Inferior parietal cortex (tissue), 1 donor: Measurements from ENCODE around the gene SACM1L.
A peak's percentile ranks its signal among the peaks of the same experiment; 100 is the strongest.

ENCODE experiments used
- DNase-seq: peaks from one replicate; pipeline ENCODE4 v3.0.0-alpha.2; 2016; ENCODE audit errors: extremely low spot score

SACM1L gene

GRCh38 chr3:45688882-45689786 is at the start of gene SACM1L:
TSS of gene SACM1L (plus strand) at chr3:45689396. CDS start at chr3:45689466, 70 bp downstream.
- DNase-seq: peak; percentile 99

GRCh38 chr3:45640091-45640507 is 49.1 kb upstream of the SACM1L start:
- DNase-seq: no peak

GRCh38 chr3:45640724-45641361 is 48.4 kb upstream of the SACM1L start:
- no peak for DNase-seq

GRCh38 chr3:45641756-45642155 is 47.4 kb upstream of the SACM1L start:
- DNase-seq: no peak

GRCh38 chr3:45642731-45643152 is 46.5 kb upstream of the SACM1L start:
- DNase-seq: no peak

GRCh38 chr3:45644063-45644790 is 45.0 kb upstream of the SACM1L start:
- DNase-seq: no peak

- no peak for DNase-seq
Measured at GRCh38 chr3:45644791-45645201, 44.4 kb upstream of the SACM1L start.

- DNase-seq: no peak
Measured at GRCh38 chr3:45646051-45646585, 43.1 kb upstream of the SACM1L start.

- no peak for DNase-seq
Measured at GRCh38 chr3:45647148-45647619, 42.0 kb upstream of the SACM1L start.

- no peak for DNase-seq
Measured at GRCh38 chr3:45653205-45653604, 36.0 kb upstream of the SACM1L start.

- no peak for DNase-seq
Measured at GRCh38 chr3:45654397-45654944, 34.7 kb upstream of the SACM1L start.

GRCh38 chr3:45655906-45656305 is 33.3 kb upstream of the SACM1L start:
- no peak for DNase-seq

- DNase-seq: peak; percentile 95
Measured at GRCh38 chr3:45656575-45657363, 32.4 kb upstream of the SACM1L start.

- DNase-seq: no peak
Measured at GRCh38 chr3:45657853-45658252, 31.3 kb upstream of the SACM1L start.

- DNase-seq: peak; percentile 84
Measured at GRCh38 chr3:45659661-45660566, 29.3 kb upstream of the SACM1L start.

GRCh38 chr3:45660567-45660901 is 28.7 kb upstream of the SACM1L start:
- DNase-seq: no peak

- DNase-seq: no peak
Measured at GRCh38 chr3:45664578-45664977, 24.6 kb upstream of the SACM1L start.

GRCh38 chr3:45665101-45665572 is 24.1 kb upstream of the SACM1L start:
- DNase-seq: peak; percentile 55

- no peak for DNase-seq
Measured at GRCh38 chr3:45666757-45667431, 22.3 kb upstream of the SACM1L start.
